Measurements from ENCODE around the gene SMCO4. TPM values are rescaled to one million over a fixed set of nuclear protein-coding genes. Genes with fewer than 3 reads are reported as not detected.
A peak's percentile ranks its signal among the peaks of the same experiment; 100 is the strongest.

Gene SMCO4
- total RNA-seq, 1 donor from 2014 or later: 35.1 TPM

GRCh38 chr11:93517041-93517440 lies 26.1 kb downstream of the SMCO4 start:
- peaks cover 2% of the 10 kb centered on the region for H3K27me3 Mint-ChIP-seq (ENCODE audit: insufficient read depth, low read depth)
- Histone ChIP-seq H3K9me3 (ENCODE audit: low read depth) (no peaks in the 10 kb centered on the region), H3K9ac (no peak overlapping the region), H3K4me3 (no peak overlapping the region), H3K79me2 (ENCODE audit: low read depth) (peaks cover 75% of the 10 kb centered on the region), H3K4me1 (peaks cover 44% of the 10 kb centered on the region), H3K27me3 (no peaks in the 10 kb centered on the region), H3K27ac (no peak overlapping the region), H3K36me3 (no peaks in the 10 kb centered on the region), H3F3A (ENCODE audit: low read depth) (no peaks in the 10 kb centered on the region), H3K4me2 (peak overlapping the region; percentile 50), H4K20me1 (ENCODE audit: low read depth) (peaks cover 37% of the 10 kb centered on the region), H2AFZ (replicated peaks) (no peak overlapping the region)
- H3K36me3 Mint-ChIP-seq: peaks cover 1% of the 10 kb centered on the region
- H3K9me3 Mint-ChIP-seq: no peaks in the 10 kb centered on the region
- TF ChIP-seq EZH2phosphoT487 (IDR thresholded peaks at IDR 0.05) (no peak), EZH2 (IDR thresholded peaks at IDR 0.05) (no peak), CTCF (IDR thresholded peaks at IDR 0.05) (no peak)
- peaks cover 28% of the 10 kb centered on the region for H3K4me1 Mint-ChIP-seq
- DNase-seq (ENCODE audit: low spot score): peak; percentile 67
- H3K4me3 Mint-ChIP-seq: no peak overlapping the region
- H3K27ac Mint-ChIP-seq: no peak overlapping the region

DNA sequence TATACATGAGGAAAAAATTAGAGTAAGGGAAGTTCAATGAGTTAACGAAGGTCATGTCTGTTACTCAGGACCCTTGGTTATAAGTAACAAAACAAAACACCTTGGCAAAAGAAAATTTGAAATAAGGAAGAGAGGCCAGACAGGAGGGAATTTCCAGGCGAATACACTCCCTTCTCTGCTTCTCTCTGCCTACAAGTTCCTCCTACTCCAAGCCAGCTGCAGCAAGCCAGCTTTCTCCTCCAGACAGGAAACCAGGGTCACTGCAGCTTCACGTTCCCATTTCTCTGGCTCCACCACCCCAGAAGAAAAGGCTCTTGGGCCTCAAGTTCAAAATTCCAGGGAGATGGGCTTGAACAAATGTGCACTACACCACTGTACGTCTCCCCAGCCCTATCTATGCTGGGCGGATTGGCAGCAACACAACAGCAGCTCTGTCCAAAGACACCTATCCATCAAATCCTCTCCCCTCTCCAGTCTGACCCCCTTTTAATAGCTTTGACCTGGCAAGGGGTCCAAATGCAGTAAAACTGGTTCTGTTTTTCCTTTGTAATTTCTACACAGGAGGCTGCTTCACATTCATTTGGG lies 27.7 kb downstream of the SMCO4 start:
- H4K20me1 ChIP-seq (ENCODE audit: low read depth): peaks cover 37% of the 10 kb centered on the region
- no peaks in the 10 kb centered on the region for H3K9me3 Mint-ChIP-seq

DNA sequence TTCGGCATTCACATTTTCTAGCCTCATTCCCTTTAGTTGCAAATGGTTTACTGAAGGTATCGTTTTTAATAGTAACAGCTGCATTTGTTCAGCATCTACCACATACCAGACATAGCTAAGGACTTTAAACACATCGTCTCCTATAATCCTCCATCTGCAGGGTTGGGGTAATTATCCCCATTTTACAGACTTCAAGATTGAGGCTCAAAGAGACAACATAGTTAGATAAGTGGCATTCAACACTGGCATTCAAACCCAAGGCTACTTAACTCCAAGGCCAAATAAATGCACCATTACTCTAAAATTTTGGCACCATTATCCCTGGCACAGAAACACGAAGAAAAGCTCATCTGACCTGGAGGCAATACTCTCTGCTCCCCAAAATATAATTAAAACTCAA lies 28.5 kb downstream of the SMCO4 start:
- H3K4me3 Mint-ChIP-seq: no peak overlapping the region
- DNase-seq (ENCODE audit: low spot score): no peak
- peaks cover 37% of the 10 kb centered on the region for H3K4me1 ChIP-seq
- H3K4me3 ChIP-seq: no peak overlapping the region
- peaks cover 21% of the 10 kb centered on the region for H3K4me1 Mint-ChIP-seq
- H3K27me3 Mint-ChIP-seq (ENCODE audit: insufficient read depth, low read depth): peaks cover 2% of the 10 kb centered on the region
- TF ChIP-seq CTCF (IDR thresholded peaks at IDR 0.05): no peak
- TF ChIP-seq EZH2phosphoT487 (IDR thresholded peaks at IDR 0.05): no peak
- no peak for TF ChIP-seq EZH2 (IDR thresholded peaks at IDR 0.05)
- no peak overlapping the region for H3K9ac ChIP-seq
- H4K20me1 ChIP-seq (ENCODE audit: low read depth): peaks cover 30% of the 10 kb centered on the region
- H3K36me3 ChIP-seq: no peaks in the 10 kb centered on the region
- no peaks in the 10 kb centered on the region for H3K9me3 ChIP-seq (ENCODE audit: low read depth)
- no peaks in the 10 kb centered on the region for H3F3A ChIP-seq (ENCODE audit: low read depth)
- H2AFZ ChIP-seq (replicated peaks): no peak overlapping the region
- H3K27me3 ChIP-seq: no peaks in the 10 kb centered on the region
- H3K36me3 Mint-ChIP-seq: peaks cover 1% of the 10 kb centered on the region
- H3K4me2 ChIP-seq: no peak overlapping the region
- no peak overlapping the region for H3K27ac ChIP-seq
- peaks cover under 1% of the 10 kb centered on the region for H3K9me3 Mint-ChIP-seq
- H3K79me2 ChIP-seq (ENCODE audit: low read depth): peaks cover 61% of the 10 kb centered on the region
- H3K27ac Mint-ChIP-seq: no peak overlapping the region

More for the DNA sequence above, 27.7 kb downstream of the SMCO4 start:
- no peak for TF ChIP-seq EZH2phosphoT487 (IDR thresholded peaks at IDR 0.05)
- TF ChIP-seq CTCF (IDR thresholded peaks at IDR 0.05): no peak
- TF ChIP-seq EZH2 (IDR thresholded peaks at IDR 0.05): no peak
- Histone ChIP-seq H3F3A (ENCODE audit: low read depth) (no peaks in the 10 kb centered on the region), H3K79me2 (ENCODE audit: low read depth) (peaks cover 66% of the 10 kb centered on the region), H3K27me3 (no peaks in the 10 kb centered on the region), H3K27ac (no peak overlapping the region), H3K36me3 (no peaks in the 10 kb centered on the region), H3K4me1 (peaks cover 44% of the 10 kb centered on the region), H3K9ac (no peak overlapping the region), H3K9me3 (ENCODE audit: low read depth) (no peaks in the 10 kb centered on the region), H2AFZ (replicated peaks) (no peak overlapping the region), H3K4me3 (no peak overlapping the region), H3K4me2 (no peak overlapping the region)
- H3K27me3 Mint-ChIP-seq (ENCODE audit: insufficient read depth, low read depth): peaks cover 2% of the 10 kb centered on the region
- H3K4me1 Mint-ChIP-seq: peaks cover 22% of the 10 kb centered on the region
- no peak overlapping the region for H3K4me3 Mint-ChIP-seq
- no peak overlapping the region for H3K27ac Mint-ChIP-seq
- H3K36me3 Mint-ChIP-seq: peaks cover 1% of the 10 kb centered on the region
- no peak for DNase-seq (ENCODE audit: low spot score)
